Neuronal stem cell (in vitro differentiated cells): Measurements from ENCODE around the gene ITPK1.

Experiments used
- DNase-seq: peaks from one replicate; pipeline ENCODE4 v3.0.0-alpha.2; 2013; ENCODE audit warnings: low spot score
- H2AFZ ChIP-seq: one replicate; pipeline ENCODE4 v1.6.1; 2013; ENCODE audit warnings: mild to moderate bottlenecking, low read length, inconsistent platforms
- H2AK5ac ChIP-seq: 2 replicates; pipeline ENCODE4 v1.6.1; 2013; ENCODE audit warnings: low read depth, mild to moderate bottlenecking, inconsistent platforms, low read length, moderate library complexity, mixed read lengths
- H2BK120ac ChIP-seq: 2 replicates; pipeline ENCODE4 v1.6.1; 2013; ENCODE audit warnings: low read depth, mild to moderate bottlenecking, inconsistent platforms, low read length, moderate library complexity, mixed read lengths
- H2BK12ac ChIP-seq: one replicate; pipeline ENCODE4 v1.6.1; 2013; ENCODE audit warnings: low read length, inconsistent platforms
- H2BK15ac ChIP-seq: 2 replicates; pipeline ENCODE4 v1.6.1; 2013; ENCODE audit warnings: mild to moderate bottlenecking, low read length, inconsistent platforms, mixed read lengths
- H2BK5ac ChIP-seq: one replicate; pipeline ENCODE4 v1.6.1; 2013; ENCODE audit warnings: inconsistent platforms, mild to moderate bottlenecking, low read length, moderate library complexity
- H3K14ac ChIP-seq: one replicate; pipeline ENCODE4 v1.6.1; 2013; ENCODE audit warnings: low read length, inconsistent platforms
- H3K18ac ChIP-seq: 2 replicates; pipeline ENCODE4 v1.6.1; 2013; ENCODE audit warnings: low read length, inconsistent platforms
- H3K23ac ChIP-seq: 2 replicates; pipeline ENCODE4 v1.6.1; 2013; ENCODE audit warnings: low read depth, mild to moderate bottlenecking, mixed read lengths, low read length, inconsistent platforms; ENCODE audit not compliant: poor library complexity
- H3K27ac ChIP-seq: replicated peaks from 3 replicates; pipeline ENCODE4 v1.5.1; 2013; ENCODE audit warnings: low read length, inconsistent platforms
- H3K27me3 ChIP-seq, 3 experiments: 2 replicates each; pipeline ENCODE4 v1.6.1; 2013; ENCODE audit warnings: low read length in 3 of 3, mild to moderate bottlenecking in 2 of 3, inconsistent platforms in 1 of 3, low read depth in 1 of 3, mixed read lengths in 1 of 3, moderate library complexity in 1 of 3; ENCODE audit not compliant: control insufficient read depth in 3 of 3, insufficient read depth in 3 of 3
- H3K36me3 ChIP-seq, 2 donors: replicated peaks in 1 of 2; 2 replicates each; pipeline ENCODE4 v1.6.1; 2013; ENCODE audit warnings: low read length in 2 of 2; ENCODE audit not compliant: control insufficient read depth in 2 of 2, insufficient read depth in 2 of 2
- H3K4ac ChIP-seq: 2 replicates; pipeline ENCODE4 v1.6.1; 2013; ENCODE audit warnings: inconsistent platforms, mild to moderate bottlenecking, low read length, moderate library complexity
- H3K4me1 ChIP-seq, 2 donors: 1 replicate in 1 of 2; 2 replicates in 1 of 2; pipeline ENCODE4 v1.6.1; 2013; ENCODE audit warnings: low read length in 2 of 2, low read depth in 1 of 2; ENCODE audit not compliant: control insufficient read depth in 2 of 2, insufficient read depth in 1 of 2
- H3K4me2 ChIP-seq: one replicate; pipeline ENCODE4 v1.6.1; 2013; ENCODE audit warnings: mild to moderate bottlenecking, low read length, inconsistent platforms; ENCODE audit not compliant: insufficient read depth, poor library complexity, severe bottlenecking
- H3K4me3 ChIP-seq, 2 donors: 2 replicates each; pipeline ENCODE4 v1.5.1; 2013; ENCODE audit warnings: low read length in 2 of 2, mild to moderate bottlenecking in 2 of 2, inconsistent platforms in 1 of 2, moderate library complexity in 1 of 2
- H3K79me1 ChIP-seq: one replicate; pipeline ENCODE4 v1.6.1; 2013; ENCODE audit warnings: low read depth, mild to moderate bottlenecking, inconsistent platforms, low read length, moderate library complexity
- H3K9ac ChIP-seq: one replicate; pipeline ENCODE4 v1.6.1; 2013; ENCODE audit warnings: mild to moderate bottlenecking, low read depth, low read length, inconsistent platforms; ENCODE audit not compliant: poor library complexity
- H3K9me3 ChIP-seq, 2 donors: replicated peaks in 1 of 2; 2 replicates each; pipeline versions ENCODE3 to v1.6.1; 2013; ENCODE audit warnings: low read length in 2 of 2, mild to moderate bottlenecking in 2 of 2, inconsistent platforms in 1 of 2, low read depth in 1 of 2, mixed read lengths in 1 of 2, moderate library complexity in 1 of 2; ENCODE audit not compliant: control insufficient read depth in 2 of 2, insufficient read depth in 1 of 2
- H4K8ac ChIP-seq: one replicate; pipeline ENCODE4 v1.6.1; 2013; ENCODE audit warnings: low read depth, mild to moderate bottlenecking, inconsistent platforms, low read length, moderate library complexity
- H4K91ac ChIP-seq: one replicate; pipeline ENCODE4 v1.6.1; 2013; ENCODE audit warnings: low read length, low read depth, mild to moderate bottlenecking, inconsistent platforms; ENCODE audit not compliant: poor library complexity
- WGBS, 2 donors: extraction: QIAGEN DNeasy Blood & Tissue Kit; methylation state at CpG; one replicate each; pipeline ENCODE4 v1.1.7; 2013; ENCODE audit warnings: missing lambda C conversion rate in 2 of 2, mixed read lengths in 1 of 2; ENCODE audit not compliant: insufficient read length in 2 of 2, insufficient replicate concordance in 1 of 2; ENCODE audit errors: extremely low coverage in 2 of 2; 5-methylcytosine and 5-hydroxymethylcytosine counted together

The ITPK1 gene

GRCh38 chr14:93010522-93011140 is 105.1 kb downstream of the ITPK1 start:
- Histone ChIP-seq H3K36me3 (no peaks in the 10 kb centered on the region), H4K91ac (no peak overlapping the region), H3K4ac (no peak overlapping the region), H3K4me3 (no peak overlapping the region), H3K23ac (peak overlapping the region; percentile 5), H3K9me3 (no peaks in the 10 kb centered on the region), H3K4me2 (no peak overlapping the region), H2AK5ac (no peak overlapping the region), H2BK15ac (no peak overlapping the region), H2BK120ac (no peak overlapping the region), H3K4me1 (peaks cover 6 to 8% of the 10 kb centered on the region in 2 donors), H4K8ac (no peak overlapping the region), H3K27me3 (no peaks in the 10 kb centered on the region), H3K18ac (peak overlapping the region; percentile 62), H2AFZ (no peak overlapping the region), H2BK5ac (no peak overlapping the region), H3K14ac (peak overlapping the region; percentile 32), H2BK12ac (no peak overlapping the region), H3K79me1 (peaks cover 5% of the 10 kb centered on the region), H3K27ac (no peak overlapping the region), H3K9ac (no peak overlapping the region)
- DNase-seq: no peak
- no CpG with 5 or more reads among the region's 13 CpGs for WGBS, 2 donors

- Histone ChIP-seq H3K9me3 (no peaks in the 10 kb centered on the region), H3K27me3 (no peaks in the 10 kb centered on the region), H2BK5ac (no peak overlapping the region), H2AK5ac (no peak overlapping the region), H2BK120ac (no peak overlapping the region), H3K9ac (no peak overlapping the region), H3K4me3 (no peak overlapping the region), H3K4me2 (no peak overlapping the region), H2BK15ac (no peak overlapping the region), H3K36me3 (no peaks in the 10 kb centered on the region), H3K14ac (peak overlapping the region; percentile 32), H2AFZ (no peak overlapping the region), H4K8ac (no peak overlapping the region), H3K18ac (peak overlapping the region; percentile 62), H4K91ac (no peak overlapping the region), H3K23ac (peak overlapping the region; percentile 5), H3K4me1 (peaks cover 6 to 8% of the 10 kb centered on the region in 2 donors), H2BK12ac (no peak overlapping the region), H3K79me1 (peaks cover 5% of the 10 kb centered on the region), H3K4ac (no peak overlapping the region), H3K27ac (no peak overlapping the region)
- no CpG with 5 or more reads among the region's 11 CpGs for WGBS, 2 donors
- DNase-seq: no peak
Observed at GRCh38 chr14:93010130-93010499, 105.6 kb downstream of the ITPK1 start.

DNA sequence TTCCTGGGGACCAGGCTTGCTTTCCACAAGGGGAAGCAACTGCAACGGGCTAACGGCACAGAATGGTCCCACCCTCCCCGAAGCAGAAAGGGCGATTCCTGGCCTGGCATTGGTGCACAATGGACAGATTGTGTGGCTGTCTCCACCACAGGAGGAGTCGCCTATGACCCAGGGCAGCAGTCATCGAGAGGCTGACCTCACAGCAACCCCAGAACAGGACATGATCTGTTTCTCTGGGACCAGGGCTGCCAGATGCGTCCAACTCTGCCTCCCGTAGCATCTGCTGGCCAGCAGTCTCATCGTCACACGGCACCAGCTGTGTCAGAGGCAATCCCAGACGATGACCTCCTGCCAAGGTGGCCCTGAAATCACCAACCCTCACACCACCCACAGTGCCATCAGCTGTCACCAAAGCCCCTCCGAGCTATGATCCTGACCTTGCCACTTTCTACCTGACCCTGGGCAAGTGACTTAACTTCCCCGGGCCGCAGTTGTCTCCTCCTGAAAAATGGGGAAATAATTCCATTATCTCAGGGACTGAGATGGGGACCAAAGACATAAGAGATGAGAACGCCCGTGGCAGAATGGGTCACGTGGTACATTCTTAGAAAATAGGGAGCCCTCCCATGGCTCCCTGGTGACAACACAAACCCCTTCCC is 106.1 kb downstream of the ITPK1 start:
- Histone ChIP-seq H3K4me2 (no peak overlapping the region), H3K27me3 (no peaks in the 10 kb centered on the region), H3K18ac (no peak overlapping the region), H3K36me3 (no peaks in the 10 kb centered on the region), H3K79me1 (peaks cover 5% of the 10 kb centered on the region), H3K9me3 (peaks cover 0 to 2% of the 10 kb centered on the region in 2 donors), H2AK5ac (no peak overlapping the region), H4K91ac (no peak overlapping the region), H3K4ac (no peak overlapping the region), H3K14ac (peak overlapping the region; percentile 25), H2BK5ac (no peak overlapping the region), H3K27ac (no peak overlapping the region), H2AFZ (no peak overlapping the region), H2BK15ac (no peak overlapping the region), H4K8ac (no peak overlapping the region), H3K4me1 (peaks cover 7 to 12% of the 10 kb centered on the region in 2 donors), H3K9ac (no peak overlapping the region), H3K23ac (peak overlapping the region; percentile 37), H2BK12ac (no peak overlapping the region), H2BK120ac (no peak overlapping the region), H3K4me3 (no peak overlapping the region)
- DNase-seq: no peak
- no CpG with 5 or more reads among the region's 17 CpGs for WGBS, 2 donors

DNA sequence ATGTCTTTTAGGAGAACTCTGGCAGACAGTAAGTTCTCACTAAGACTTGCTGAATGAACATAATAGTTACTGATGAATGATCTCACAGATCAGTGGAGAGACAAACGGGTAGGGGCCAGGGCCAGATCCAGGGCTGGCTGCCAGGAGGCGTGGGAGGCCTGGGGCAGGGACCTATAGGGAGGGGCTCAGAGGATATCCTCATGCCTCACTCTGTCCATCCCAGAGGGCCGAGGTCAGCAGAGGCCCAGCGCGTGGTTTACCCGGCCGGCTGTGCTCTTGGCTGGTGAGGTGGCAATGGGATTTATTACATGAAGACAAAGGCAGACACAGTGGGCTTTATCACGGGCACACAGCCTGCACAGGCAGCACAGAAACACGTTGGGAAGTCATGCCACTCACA is 107.3 kb downstream of the ITPK1 start:
- Histone ChIP-seq H3K23ac (no peak overlapping the region), H3K4me2 (no peak overlapping the region), H4K91ac (no peak overlapping the region), H3K14ac (no peak overlapping the region), H2BK5ac (no peak overlapping the region), H3K79me1 (peaks cover 5% of the 10 kb centered on the region), H2BK12ac (no peak overlapping the region), H2BK15ac (no peak overlapping the region), H2BK120ac (no peak overlapping the region), H3K27ac (no peak overlapping the region), H3K27me3 (no peaks in the 10 kb centered on the region), H3K18ac (no peak overlapping the region), H3K36me3 (no peaks in the 10 kb centered on the region), H2AK5ac (no peak overlapping the region), H3K9ac (no peak overlapping the region), H4K8ac (no peak overlapping the region), H3K4ac (no peak overlapping the region), H3K4me1 (peaks cover 6 to 16% of the 10 kb centered on the region in 2 donors), H2AFZ (no peak overlapping the region), H3K9me3 (peaks cover 0 to 2% of the 10 kb centered on the region in 2 donors), H3K4me3 (peak overlapping the region in 1 of 2 donors; percentile 14)
- WGBS, 2 donors: no CpG with 5 or more reads among the region's 9 CpGs
- DNase-seq: no peak
